HG03354 (cell line): Measurements from ENCODE around the gene C10orf90.
"Not testable (repeated sequence)": the region's sequence is repeated elsewhere in the genome, so short reads cannot be mapped to it uniquely, and the experiment has no call there.

ENCODE experiments used
- ATAC-seq: cut with Tn5 transposase; IDR thresholded peaks from one replicate; pipeline ENCODE4 v1.9.1; 2021; ENCODE audit warnings: mild to moderate bottlenecking; ENCODE audit not compliant: unreplicated experiment, poor library complexity, severe bottlenecking

The C10orf90 gene

GRCh38 chr10:126563361-126563760 is 107.1 kb downstream of the C10orf90 start:
- ATAC-seq, result no peak

- no peak for ATAC-seq
Observed at GRCh38 chr10:126561921-126562680, 108.4 kb downstream of the C10orf90 start.

GRCh38 chr10:126561294-126561920 is 109.1 kb downstream of the C10orf90 start:
- ATAC-seq, result no peak

- ATAC-seq, result no peak
Observed at GRCh38 chr10:126558881-126559280, 111.6 kb downstream of the C10orf90 start.

GRCh38 chr10:126551202-126551601 is 119.3 kb downstream of the C10orf90 start:
- ATAC-seq, result no peak

GRCh38 chr10:126550586-126550985 is 119.9 kb downstream of the C10orf90 start:
- not testable (repeated sequence) for ATAC-seq

- ATAC-seq, result no peak
Observed at GRCh38 chr10:126549344-126549743, 121.1 kb downstream of the C10orf90 start.

- no peak for ATAC-seq
Observed at GRCh38 chr10:126544565-126544964, 125.9 kb downstream of the C10orf90 start.

- no peak for ATAC-seq
Observed at GRCh38 chr10:126538439-126539135, 131.9 kb downstream of the C10orf90 start.

- no peak for ATAC-seq
Observed at GRCh38 chr10:126536656-126537055, 133.8 kb downstream of the C10orf90 start.

- no peak for ATAC-seq
Observed at GRCh38 chr10:126536148-126536547, 134.3 kb downstream of the C10orf90 start.

GRCh38 chr10:126533644-126534043 is 136.8 kb downstream of the C10orf90 start:
- ATAC-seq, result no peak

GRCh38 chr10:126528315-126528835 is 142.1 kb downstream of the C10orf90 start:
- ATAC-seq, result no peak

GRCh38 chr10:126527645-126528314 is 142.7 kb downstream of the C10orf90 start:
- ATAC-seq, result no peak

GRCh38 chr10:126525326-126525725 is 145.2 kb downstream of the C10orf90 start:
- no peak for ATAC-seq

GRCh38 chr10:126524526-126524925 is 146.0 kb downstream of the C10orf90 start:
- ATAC-seq, result no peak

- ATAC-seq, result no peak
Observed at GRCh38 chr10:126523071-126523470, 147.4 kb downstream of the C10orf90 start.

GRCh38 chr10:126521399-126521798 is 149.1 kb downstream of the C10orf90 start:
- no peak for ATAC-seq

- ATAC-seq, result no peak
Observed at GRCh38 chr10:126520751-126521317, 149.7 kb downstream of the C10orf90 start.

- no peak for ATAC-seq
Observed at GRCh38 chr10:126519992-126520391, 150.5 kb downstream of the C10orf90 start.
